NB4 (cell line): ENCODE measurements around the gene CD79A.

ENCODE experiments used
- CTCF ChIP-seq: IDR thresholded peaks from one replicate; pipeline ENCODE4 v1.5.1; 2012; ENCODE audit warnings: low read depth, low read length
- POLR2A ChIP-seq: IDR thresholded peaks from 2 replicates; pipeline ENCODE4 v1.6.1; 2011; ENCODE audit warnings: mild to moderate bottlenecking; ENCODE audit not compliant: insufficient read length; ENCODE audit errors: extremely low read depth
- TF ChIP-seq, protein P1 (sequence below): IDR thresholded peaks from 2 replicates; pipeline ENCODE4 v1.6.1; 2011; ENCODE audit warnings: low read depth, low read length

- TF ChIP-seq CTCF: no peak
- TF ChIP-seq POLR2A: no peak
- TF ChIP-seq, protein P1, sequence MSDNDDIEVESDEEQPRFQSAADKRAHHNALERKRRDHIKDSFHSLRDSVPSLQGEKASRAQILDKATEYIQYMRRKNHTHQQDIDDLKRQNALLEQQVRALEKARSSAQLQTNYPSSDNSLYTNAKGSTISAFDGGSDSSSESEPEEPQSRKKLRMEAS: no peak
Observed at GRCh38 chr19:41905273-41906002, 28.4 kb downstream of the CD79A start.
